Measurements from ENCODE around the gene ZNF710. TPM values are rescaled to one million over a fixed set of nuclear protein-coding genes. Genes with fewer than 3 reads are reported as not detected.
A peak's percentile ranks its signal among the peaks of the same experiment; 100 is the strongest.
"Not testable (repeated sequence)": the region's sequence is repeated elsewhere in the genome, so short reads cannot be mapped to it uniquely, and the experiment has no call there.

ZNF710 gene
- total RNA-seq, 4 donors from 2014 or later = 27.3 to 43.4 (median 35.6) TPM

- intact Hi-C loops (cut with DNase I; ENCODE audit: low total_unique reads) (no loop called here), in situ Hi-C loops (cut with MboI; ENCODE audit: low pct_ligation_motif_present in 1 of 4, low pct_unique_long_range_greater_than_20kb in 1 of 4, low sequenced_read_pairs in 3 of 4) (no loop called here)
- Histone ChIP-seq H3K36me3 (peaks cover 0 to 8% (median 3%) of the 10 kb centered on the region in 4 donors), H3K27me3 (no peaks in the 10 kb centered on the region), H3K4me3 (no peak overlapping the region), H3K9me3 (no peaks in the 10 kb centered on the region), H3K4me1 (peaks cover 5 to 40% (median 17%) of the 10 kb centered on the region in 4 donors), H3K27ac (no peak overlapping the region)
- no peak for DNase-seq
- WGBS, 2 donors (ENCODE audit: low coverage in 1 of 2) = 96% methylated on average over 36 of the region's 37 CpGs; no CpG with 5 or more reads in 1 of the 2 donors
- TF ChIP-seq EP300 (IDR thresholded peaks at IDR 0.05; ENCODE audit: low read depth) (no peak), POLR2AphosphoS5 (IDR thresholded peaks at IDR 0.05) (no peak), POLR2A (IDR thresholded peaks at IDR 0.05) (no peak), CTCF (IDR thresholded peaks at IDR 0.05) (no peak)
Observed at GRCh38 chr15:90067953-90068606, 67.0 kb downstream of the ZNF710 start.

GRCh38 chr15:90070623-90071022 is 69.5 kb downstream of the ZNF710 start:
- DNase-seq; H3K27me3 ChIP-seq; H3K36me3 ChIP-seq; H3K4me3 ChIP-seq; intact Hi-C loops (cut with DNase I; ENCODE audit: low total_unique reads); H3K9me3 ChIP-seq: not testable (repeated sequence)
- H3K4me1 ChIP-seq = peaks cover 0 to 17% (median under 1%) of the 10 kb centered on the region in 4 donors
- in situ Hi-C loops (cut with MboI; ENCODE audit: low pct_ligation_motif_present in 1 of 4, low pct_unique_long_range_greater_than_20kb in 1 of 4, low sequenced_read_pairs in 3 of 4) = loop anchor here in 3 of 4 donors (5.0 to 10.0 kb wide), 3 partner anchors 173 to 178 kb away; partner anchors contain the start of gene AP3S2 (in 2 of the 3)
- H3K27ac ChIP-seq = peak overlapping the region in 3 of 4 donors; percentile 37 to 48 (median 42)
- 97 to 100% methylated on average over 2 of the region's 2 CpGs for WGBS, 2 donors (ENCODE audit: low coverage in 1 of 2)

- intact Hi-C loops (cut with DNase I; ENCODE audit: low total_unique reads) (no loop called here), in situ Hi-C loops (cut with MboI; ENCODE audit: low pct_ligation_motif_present in 1 of 4, low pct_unique_long_range_greater_than_20kb in 1 of 4, low sequenced_read_pairs in 3 of 4) (loop anchor here in 3 of 4 donors (5.0 to 10.0 kb wide), 3 partner anchors 174 to 179 kb away; partner anchors contain the start of gene AP3S2 (in 2 of the 3))
- no peak overlapping the region for H3K4me3 ChIP-seq
- H3K27me3 ChIP-seq = no peaks in the 10 kb centered on the region
- H3K4me1 ChIP-seq = peaks cover 0 to 15% (median 0%) of the 10 kb centered on the region in 4 donors
- H3K27ac ChIP-seq = peak overlapping the region in 3 of 4 donors; percentile 37 to 48 (median 42)
- peak; percentile 89 for DNase-seq
- 35 to 47% methylated on average over 4 to 5 of the region's 5 CpGs for WGBS, 2 donors (ENCODE audit: low coverage in 1 of 2)
- peaks cover 0 to 8% (median 3%) of the 10 kb centered on the region in 4 donors for H3K36me3 ChIP-seq
- peak; percentile 72 to 92 (median 79) for TF ChIP-seq CTCF (IDR thresholded peaks at IDR 0.05)
- TF ChIP-seq POLR2AphosphoS5 (IDR thresholded peaks at IDR 0.05) = peak in 2 of 3 donors; percentile 12 to 35
- TF ChIP-seq EP300 (IDR thresholded peaks at IDR 0.05; ENCODE audit: low read depth) = no peak
- H3K9me3 ChIP-seq = no peaks in the 10 kb centered on the region
Observed at GRCh38 chr15:90071220-90071807, 70.2 kb downstream of the ZNF710 start.

- WGBS, 2 donors (ENCODE audit: low coverage in 1 of 2) = 97% methylated on average over 17 of the region's 17 CpGs; no CpG with 5 or more reads in 1 of the 2 donors
- intact Hi-C loops (cut with DNase I; ENCODE audit: low total_unique reads) (no loop called here), in situ Hi-C loops (cut with MboI; ENCODE audit: low pct_ligation_motif_present in 1 of 4, low pct_unique_long_range_greater_than_20kb in 1 of 4, low sequenced_read_pairs in 3 of 4) (loop anchor here in 3 of 4 donors (5.0 to 10.0 kb wide), 3 partner anchors 176 to 181 kb away; partner anchors contain the start of gene AP3S2 (in 2 of the 3))
- H3K4me1 ChIP-seq = peaks cover 0 to 12% (median 0%) of the 10 kb centered on the region in 4 donors
- TF ChIP-seq CTCF (IDR thresholded peaks at IDR 0.05) (no peak), POLR2A (IDR thresholded peaks at IDR 0.05) (no peak), POLR2AphosphoS5 (IDR thresholded peaks at IDR 0.05) (no peak), EP300 (IDR thresholded peaks at IDR 0.05; ENCODE audit: low read depth) (no peak)
- no peak overlapping the region for H3K4me3 ChIP-seq
- H3K27ac ChIP-seq = no peak overlapping the region
- DNase-seq = no peak
- H3K9me3 ChIP-seq = no peaks in the 10 kb centered on the region
- peaks cover 0 to 7% (median 0%) of the 10 kb centered on the region in 4 donors for H3K36me3 ChIP-seq
- no peaks in the 10 kb centered on the region for H3K27me3 ChIP-seq
Observed at GRCh38 chr15:90072978-90073640, 72.0 kb downstream of the ZNF710 start.
